HG03565 (cell line): ENCODE results near the gene CYP27B1.
"Not testable (repeated sequence)": the region's sequence is repeated elsewhere in the genome, so short reads cannot be mapped to it uniquely, and the experiment has no call there.

ENCODE experiments used
- ATAC-seq: cut with Tn5 transposase; IDR thresholded peaks from one replicate; pipeline ENCODE4 v1.9.1; 2021; ENCODE audit warnings: mild to moderate bottlenecking, moderate library complexity; ENCODE audit not compliant: unreplicated experiment

The CYP27B1 gene

GRCh38 chr12:57783861-57784260 is 17.0 kb upstream of the CYP27B1 start:
- no peak for ATAC-seq

- no peak for ATAC-seq
Observed at GRCh38 chr12:57783466-57783801, 16.6 kb upstream of the CYP27B1 start.

GRCh38 chr12:57782608-57783465 is 16.0 kb upstream of the CYP27B1 start, which contains the start of gene TSFM:
Gene TSFM, plus strand, starts transcription at chr12:57782787. Its CDS starts 15 bp downstream, at chr12:57782802.
- ATAC-seq, result peak; percentile 59

- no peak for ATAC-seq
Observed at GRCh38 chr12:57782243-57782607, 15.3 kb upstream of the CYP27B1 start.

GRCh38 chr12:57781801-57782200 is 14.9 kb upstream of the CYP27B1 start:
- ATAC-seq, result no peak

- ATAC-seq, result no peak
Observed at GRCh38 chr12:57781244-57781643, 14.4 kb upstream of the CYP27B1 start.

GRCh38 chr12:57780284-57780897 is 13.5 kb upstream of the CYP27B1 start:
- no peak for ATAC-seq

- ATAC-seq, result no peak
Observed at GRCh38 chr12:57779736-57780135, 12.9 kb upstream of the CYP27B1 start.

GRCh38 chr12:57777911-57778310 is 11.0 kb upstream of the CYP27B1 start:
- ATAC-seq, result no peak

- no peak for ATAC-seq
Observed at GRCh38 chr12:57777367-57777766, 10.5 kb upstream of the CYP27B1 start.

GRCh38 chr12:57776247-57776587 is 9.3 kb upstream of the CYP27B1 start:
- ATAC-seq, result no peak

- no peak for ATAC-seq
Observed at GRCh38 chr12:57775563-57776246, 8.8 kb upstream of the CYP27B1 start.

- no peak for ATAC-seq
Observed at GRCh38 chr12:57775044-57775443, 8.2 kb upstream of the CYP27B1 start.

- ATAC-seq, result not testable (repeated sequence)
Observed at GRCh38 chr12:57774634-57775033, 7.8 kb upstream of the CYP27B1 start.

- peak; percentile 19 for ATAC-seq
Observed at GRCh38 chr12:57772429-57773322, 5.8 kb upstream of the CYP27B1 start, which contains the start of gene EEF1AKMT3. Gene EEF1AKMT3, plus strand, starts transcription at chr12:57772614. Its CDS starts 111 bp downstream, at chr12:57772725.

GRCh38 chr12:57771873-57772428 is 5.1 kb upstream of the CYP27B1 start, which contains the start of gene METTL1:
Gene METTL1, minus strand, starts transcription at chr12:57772105. Its CDS starts 22 bp downstream, at chr12:57772083.
- peak; percentile 77 for ATAC-seq

GRCh38 chr12:57771236-57771872 is 4.5 kb upstream of the CYP27B1 start:
- peak; percentile 55 for ATAC-seq

GRCh38 chr12:57770734-57771133 is 3.9 kb upstream of the CYP27B1 start:
- no peak for ATAC-seq

- ATAC-seq, result no peak
Observed at GRCh38 chr12:57769594-57769993, 2.7 kb upstream of the CYP27B1 start.

GRCh38 chr12:57767876-57768275 is 998 bp upstream of the CYP27B1 start:
- no peak for ATAC-seq
